ENCODE data around the gene C1QL2.

The C1QL2 gene

DNA sequence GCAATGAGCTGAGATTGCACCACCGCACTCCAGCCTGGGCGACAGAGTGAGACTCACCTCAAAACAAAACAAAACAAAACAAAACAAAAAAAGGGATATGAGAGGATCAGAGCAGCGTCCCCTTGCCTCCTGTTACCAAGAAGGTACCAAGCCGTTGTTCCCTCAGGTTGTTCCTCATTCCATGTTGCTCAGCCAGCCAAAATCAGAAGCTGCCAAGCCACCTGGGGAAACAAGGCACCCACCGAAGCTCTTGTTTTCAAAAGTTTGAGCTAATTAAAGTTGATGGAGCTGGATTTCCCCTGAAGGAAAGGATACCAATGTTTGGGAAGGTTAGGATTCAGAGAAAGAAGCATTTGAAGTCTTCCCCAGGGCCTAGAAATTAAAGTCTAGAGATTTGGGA lies 43.3 kb upstream of the C1QL2 start:
- TF ChIP-seq, protein P1, sequence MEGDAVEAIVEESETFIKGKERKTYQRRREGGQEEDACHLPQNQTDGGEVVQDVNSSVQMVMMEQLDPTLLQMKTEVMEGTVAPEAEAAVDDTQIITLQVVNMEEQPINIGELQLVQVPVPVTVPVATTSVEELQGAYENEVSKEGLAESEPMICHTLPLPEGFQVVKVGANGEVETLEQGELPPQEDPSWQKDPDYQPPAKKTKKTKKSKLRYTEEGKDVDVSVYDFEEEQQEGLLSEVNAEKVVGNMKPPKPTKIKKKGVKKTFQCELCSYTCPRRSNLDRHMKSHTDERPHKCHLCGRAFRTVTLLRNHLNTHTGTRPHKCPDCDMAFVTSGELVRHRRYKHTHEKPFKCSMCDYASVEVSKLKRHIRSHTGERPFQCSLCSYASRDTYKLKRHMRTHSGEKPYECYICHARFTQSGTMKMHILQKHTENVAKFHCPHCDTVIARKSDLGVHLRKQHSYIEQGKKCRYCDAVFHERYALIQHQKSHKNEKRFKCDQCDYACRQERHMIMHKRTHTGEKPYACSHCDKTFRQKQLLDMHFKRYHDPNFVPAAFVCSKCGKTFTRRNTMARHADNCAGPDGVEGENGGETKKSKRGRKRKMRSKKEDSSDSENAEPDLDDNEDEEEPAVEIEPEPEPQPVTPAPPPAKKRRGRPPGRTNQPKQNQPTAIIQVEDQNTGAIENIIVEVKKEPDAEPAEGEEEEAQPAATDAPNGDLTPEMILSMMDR (IDR thresholded peaks at IDR 0.05; ENCODE audit: low read depth, low read length, missing control alignments): no peak
- DNase-seq (ENCODE audit: extremely low read depth, low read depth): no peak
- H3K4me3 ChIP-seq (replicated peaks; ENCODE audit: low read depth, low read length): no peak overlapping the region

DNA sequence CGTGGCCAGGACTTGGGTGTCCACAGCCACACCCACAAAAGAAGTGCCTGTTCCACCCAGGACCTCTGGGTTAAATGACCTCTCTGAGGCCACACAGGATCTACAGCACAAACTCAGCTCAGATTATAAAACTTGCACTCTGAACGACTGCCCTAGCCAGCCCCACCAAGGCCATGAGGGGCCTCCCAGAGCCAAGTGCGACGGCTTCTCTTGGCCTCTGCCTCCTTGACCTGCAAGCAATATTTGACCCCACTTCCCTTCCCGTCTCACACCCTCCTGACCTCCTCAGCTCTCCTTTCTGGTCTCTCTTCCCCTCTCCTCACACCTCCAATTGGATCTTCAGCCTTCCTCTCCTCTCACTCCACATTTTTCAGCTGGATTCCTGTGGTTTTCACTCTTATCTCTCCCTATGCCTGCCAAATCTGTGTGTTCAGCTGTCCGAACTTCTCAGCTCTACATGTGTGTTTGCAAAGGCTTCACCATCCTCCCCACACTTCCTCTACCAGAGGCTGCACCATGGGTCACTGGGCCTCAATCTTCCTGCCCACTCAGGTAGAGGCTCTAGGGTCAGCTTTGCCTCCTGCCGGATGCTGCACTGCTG lies 39.8 kb upstream of the C1QL2 start:
- no peak for DNase-seq (ENCODE audit: extremely low read depth, low read depth)
- H3K4me3 ChIP-seq (replicated peaks; ENCODE audit: low read depth, low read length): no peak overlapping the region
- TF ChIP-seq, protein P1 (IDR thresholded peaks at IDR 0.05; ENCODE audit: low read depth, low read length, missing control alignments): no peak

DNA sequence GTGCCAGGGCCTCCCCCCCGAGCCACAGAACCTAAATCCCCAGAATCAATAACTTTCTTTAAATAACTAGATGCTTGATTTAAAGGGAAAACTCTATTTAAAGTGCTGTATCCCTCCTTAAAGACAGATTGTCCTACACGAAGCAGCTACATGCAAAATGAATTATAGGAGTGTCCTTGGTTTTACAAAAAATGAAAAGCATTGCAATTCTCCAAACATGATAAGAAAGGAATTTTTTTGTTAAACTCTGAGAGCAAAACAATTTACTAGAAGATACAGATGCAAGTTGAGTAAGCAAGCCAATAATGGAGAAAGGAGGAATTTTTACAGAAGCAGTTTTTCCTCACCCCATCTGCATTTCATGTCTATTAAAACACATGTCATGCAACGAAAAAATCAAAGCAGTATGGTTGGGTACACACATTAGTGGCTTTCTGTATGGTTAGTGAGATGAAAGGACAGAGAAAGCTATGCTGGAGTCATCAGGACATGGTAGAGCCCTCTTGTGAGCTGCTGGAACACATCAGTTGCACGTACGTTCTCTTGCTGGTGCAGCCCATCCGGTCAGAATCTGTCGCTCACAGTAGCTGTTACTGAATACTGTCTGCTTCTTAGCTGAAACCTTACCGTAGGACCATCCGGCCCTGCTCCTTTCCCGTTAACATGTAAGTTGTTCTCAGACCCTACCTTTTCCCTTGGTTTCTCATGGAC lies 39.1 kb upstream of the C1QL2 start:
- DNase-seq (ENCODE audit: extremely low read depth, low read depth): no peak
- TF ChIP-seq, protein P1 (IDR thresholded peaks at IDR 0.05; ENCODE audit: low read depth, low read length, missing control alignments): no peak
- no peak overlapping the region for H3K4me3 ChIP-seq (replicated peaks; ENCODE audit: low read depth, low read length)

DNA sequence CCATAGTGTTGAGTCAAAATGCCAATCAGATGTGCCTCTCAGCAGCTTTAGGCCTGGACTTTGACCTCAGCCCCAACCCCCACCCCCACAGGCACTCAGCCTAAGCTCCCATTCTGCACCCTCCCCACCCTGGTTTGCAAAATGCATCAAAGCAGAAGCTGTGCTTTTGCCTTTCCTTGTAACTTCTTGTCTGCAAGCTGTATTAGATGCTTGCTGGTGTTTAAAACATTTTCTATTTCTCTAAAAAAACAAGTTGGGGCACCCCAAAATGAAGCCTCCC lies 38.5 kb upstream of the C1QL2 start:
- no peak overlapping the region for H3K4me3 ChIP-seq (replicated peaks; ENCODE audit: low read depth, low read length)
- TF ChIP-seq, protein P1 (IDR thresholded peaks at IDR 0.05; ENCODE audit: low read depth, low read length, missing control alignments): no peak
- DNase-seq (ENCODE audit: extremely low read depth, low read depth): no peak

DNA sequence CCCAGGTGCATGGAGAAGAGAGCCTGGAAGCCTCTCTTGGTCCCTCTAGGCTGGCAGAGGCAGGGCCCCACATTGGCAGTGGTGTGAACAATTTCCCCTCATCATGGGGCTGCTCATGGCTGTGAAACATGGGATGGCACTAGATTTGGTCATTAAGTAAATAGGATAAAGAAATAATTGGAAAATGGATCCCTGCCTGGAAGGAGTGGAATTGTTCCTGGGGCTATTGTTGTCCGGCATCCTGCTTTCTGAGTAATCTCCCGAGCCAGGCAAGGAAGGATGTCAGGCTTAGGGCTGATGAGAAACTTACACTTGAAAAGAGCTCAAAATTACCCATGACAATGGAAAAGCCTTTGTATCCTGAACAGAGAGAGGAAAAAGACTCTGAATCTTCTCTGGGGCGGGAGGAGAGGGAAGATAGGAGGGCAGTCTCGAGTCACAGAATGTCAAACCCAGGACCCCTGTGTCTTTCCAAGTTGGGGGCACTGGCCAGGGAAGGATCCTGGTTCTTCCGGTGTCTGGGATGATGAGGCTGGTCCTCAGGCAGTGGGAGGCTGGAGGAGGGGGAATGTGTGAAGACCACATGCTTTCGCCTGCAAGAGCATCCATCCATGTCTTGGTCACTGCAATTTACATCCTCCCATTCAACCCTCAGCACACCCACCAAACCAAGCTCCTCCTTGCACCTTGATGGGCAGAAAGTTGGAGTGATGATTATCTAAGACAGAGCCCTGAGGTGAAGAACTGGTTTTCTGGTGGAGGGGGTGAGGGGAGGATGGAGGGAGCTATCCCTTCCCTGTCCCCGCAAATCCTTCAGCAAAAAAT lies 38.0 kb upstream of the C1QL2 start:
- no peak for DNase-seq (ENCODE audit: extremely low read depth, low read depth)
- no peak overlapping the region for H3K4me3 ChIP-seq (replicated peaks; ENCODE audit: low read depth, low read length)
- TF ChIP-seq, protein P1 (IDR thresholded peaks at IDR 0.05; ENCODE audit: low read depth, low read length, missing control alignments): no peak

DNA sequence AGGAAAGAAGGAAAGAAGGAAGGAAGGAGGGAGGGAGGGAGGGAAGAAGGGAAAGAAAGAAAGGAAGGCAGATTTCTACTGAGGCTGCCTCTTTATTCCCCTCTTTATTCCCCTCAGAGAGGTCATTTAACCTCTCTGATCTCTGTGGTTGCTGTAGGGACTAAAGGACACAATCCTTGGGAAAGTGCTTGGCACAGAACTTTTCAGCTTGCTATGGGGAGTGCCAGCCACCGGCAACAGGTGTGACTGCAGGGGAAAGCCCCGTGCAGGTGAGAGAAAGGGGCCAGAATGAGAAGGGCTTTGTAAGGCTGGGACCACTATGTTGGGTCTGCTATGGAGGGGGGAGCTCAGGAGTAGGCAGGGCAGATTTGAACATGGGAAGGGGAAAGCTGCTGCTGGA lies 37.3 kb upstream of the C1QL2 start:
- TF ChIP-seq, protein P1 (IDR thresholded peaks at IDR 0.05; ENCODE audit: low read depth, low read length, missing control alignments): no peak
- no peak for DNase-seq (ENCODE audit: extremely low read depth, low read depth)
- H3K4me3 ChIP-seq (replicated peaks; ENCODE audit: low read depth, low read length): no peak overlapping the region
